K562 treated with DMSO at 1 percent for 24 hours (cell line): ENCODE data around the gene TYW1. TPM values are rescaled to one million over a fixed set of nuclear protein-coding genes. Genes with fewer than 3 reads are reported as not detected.

Experiments used
- total RNA-seq: library from RNA; unstranded; fragments of 300-600 nt; gene quantifications from 2 replicates; pipeline ENCODE4 v1.2.3, GENCODE V29; 2022; ENCODE audit warnings: low read depth; ENCODE audit not compliant: insufficient read depth

Gene TYW1, protein sequence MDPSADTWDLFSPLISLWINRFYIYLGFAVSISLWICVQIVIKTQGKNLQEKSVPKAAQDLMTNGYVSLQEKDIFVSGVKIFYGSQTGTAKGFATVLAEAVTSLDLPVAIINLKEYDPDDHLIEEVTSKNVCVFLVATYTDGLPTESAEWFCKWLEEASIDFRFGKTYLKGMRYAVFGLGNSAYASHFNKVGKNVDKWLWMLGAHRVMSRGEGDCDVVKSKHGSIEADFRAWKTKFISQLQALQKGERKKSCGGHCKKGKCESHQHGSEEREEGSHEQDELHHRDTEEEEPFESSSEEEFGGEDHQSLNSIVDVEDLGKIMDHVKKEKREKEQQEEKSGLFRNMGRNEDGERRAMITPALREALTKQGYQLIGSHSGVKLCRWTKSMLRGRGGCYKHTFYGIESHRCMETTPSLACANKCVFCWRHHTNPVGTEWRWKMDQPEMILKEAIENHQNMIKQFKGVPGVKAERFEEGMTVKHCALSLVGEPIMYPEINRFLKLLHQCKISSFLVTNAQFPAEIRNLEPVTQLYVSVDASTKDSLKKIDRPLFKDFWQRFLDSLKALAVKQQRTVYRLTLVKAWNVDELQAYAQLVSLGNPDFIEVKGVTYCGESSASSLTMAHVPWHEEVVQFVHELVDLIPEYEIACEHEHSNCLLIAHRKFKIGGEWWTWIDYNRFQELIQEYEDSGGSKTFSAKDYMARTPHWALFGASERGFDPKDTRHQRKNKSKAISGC
- 13.5 and 15.5 TPM in 2 replicates for total RNA-seq

DNA sequence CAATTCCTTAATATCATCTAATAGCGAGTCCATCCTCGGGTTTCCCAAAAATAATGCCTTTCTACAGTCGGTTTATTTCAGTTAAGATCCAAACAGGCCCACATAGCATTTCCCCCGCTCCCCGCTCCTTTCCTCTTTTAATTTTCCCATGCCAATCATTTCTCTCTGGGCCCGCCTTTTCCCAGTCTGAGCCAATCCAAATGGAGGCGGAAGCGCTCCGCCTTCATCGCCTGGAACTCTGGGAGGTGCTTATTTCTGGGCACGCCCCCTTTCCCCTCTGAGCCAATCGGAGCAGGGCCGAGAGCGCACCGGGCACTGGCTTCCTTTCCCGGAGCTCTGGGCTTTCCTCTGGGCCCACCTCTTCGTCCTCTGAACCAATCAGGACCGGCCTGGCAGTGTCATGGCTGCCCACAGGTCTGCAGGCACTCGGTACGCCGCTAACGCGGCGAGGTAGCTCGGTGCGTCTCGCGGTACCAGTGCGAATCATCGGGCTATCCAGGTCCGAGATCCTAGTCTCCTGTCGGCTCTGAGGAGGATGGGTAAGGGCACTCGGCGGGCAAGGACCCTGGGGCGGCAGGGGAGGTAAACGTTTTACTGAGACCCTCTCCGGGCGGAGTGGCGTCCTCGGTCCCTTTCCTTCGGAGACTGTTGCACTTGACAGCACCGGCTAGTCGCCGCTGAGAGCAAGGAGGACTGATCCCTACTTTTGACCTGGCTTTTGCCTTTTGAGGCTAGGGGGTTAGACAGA, at the start of gene TYW1:
Gene TYW1 (plus strand): TSS at position 390 of the 748 bp plus-strand sequence. CDS start 146 bp downstream, at position 536.

DNA sequence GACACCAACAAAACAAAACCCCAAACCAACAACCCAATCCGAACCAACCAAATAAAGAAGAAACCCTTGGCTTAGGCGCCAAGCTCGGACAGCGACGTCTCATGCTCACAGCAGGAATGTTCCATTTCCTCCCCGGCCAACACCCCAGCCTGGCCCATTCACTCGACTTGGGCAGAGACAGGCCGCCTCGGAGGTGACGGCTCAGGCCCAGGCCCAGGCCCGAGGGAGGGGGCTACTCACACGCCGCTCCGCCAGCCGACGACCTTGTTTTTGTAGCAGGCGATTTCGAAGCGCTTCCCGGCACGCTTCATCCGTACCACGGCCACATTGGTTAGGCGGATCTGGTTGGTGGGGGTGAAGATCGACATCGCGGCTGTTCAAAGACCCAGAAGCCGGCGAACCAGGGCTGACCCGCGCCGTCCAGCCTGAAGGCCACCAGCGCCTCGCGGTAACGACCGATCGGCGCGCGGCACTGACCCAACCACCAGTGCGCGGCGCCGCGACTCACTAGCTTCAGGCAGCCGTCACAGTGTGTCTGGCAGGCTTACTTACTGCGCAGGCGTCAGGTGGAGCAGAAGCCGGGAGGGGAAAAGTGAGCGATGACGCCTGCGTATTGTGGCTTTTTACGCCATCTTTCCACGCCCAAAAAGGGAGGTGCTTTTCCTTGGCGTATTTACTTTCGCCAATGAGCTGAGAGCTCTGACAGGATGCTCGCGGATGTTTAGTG, 1.4 kb upstream of the TYW1 start, which contains the start of gene SBDS:
Gene SBDS (minus strand): TSS at position 537 of the 727 bp plus-strand sequence. CDS start 169 bp downstream, at position 368.

Other genes starting within 250 kb of the TYW1 start
- gene TMEM248, start 75.6 kb upstream of the TYW1 start, total RNA-seq = 44.3 and 58.4 TPM in 2 replicates
- 76.4 and 90.6 TPM in 2 replicates for gene SBDS, start 1.2 kb upstream of the TYW1 start, total RNA-seq